ENCODE results near the gene SPATS2L.

DNA sequence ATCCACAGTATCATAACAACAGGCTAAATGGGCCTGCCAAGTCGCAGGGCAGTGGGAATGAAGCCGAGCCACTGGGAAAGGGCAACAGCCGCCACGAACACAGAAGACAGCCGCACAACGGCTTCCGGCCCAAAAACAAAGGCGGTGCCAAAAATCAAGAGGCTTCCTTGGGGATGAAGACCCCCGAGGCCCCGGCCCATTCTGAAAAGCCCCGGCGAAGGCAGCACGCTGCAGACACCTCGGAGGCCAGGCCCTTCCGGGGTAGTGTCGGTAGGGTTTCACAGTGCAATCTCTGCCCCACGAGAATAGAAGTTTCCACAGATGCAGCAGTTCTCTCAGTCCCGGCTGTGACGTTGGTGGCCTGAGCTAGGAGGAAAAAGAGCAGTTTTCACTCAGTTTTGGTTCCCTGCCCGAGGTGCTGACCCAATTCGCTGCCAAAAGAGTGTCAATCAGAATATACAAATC lies 171.2 kb downstream of the SPATS2L start:
- no peak for TF ChIP-seq POLR2A (IDR thresholded peaks at IDR 0.05)
- no peak for TF ChIP-seq CTCF (IDR thresholded peaks at IDR 0.05)
- no peak for TF ChIP-seq POLR2AphosphoS5 (IDR thresholded peaks at IDR 0.05)

Measured in prostate gland (tissue), 2 donors.